Ramos (cell line): ENCODE results near the gene HIRA.
"Not testable (repeated sequence)": the region's sequence is repeated elsewhere in the genome, so short reads cannot be mapped to it uniquely, and the experiment has no call there.

Experiments used
- in situ Hi-C: fragments of 300-500 bp; cut with MboI; formaldehyde crosslinking; loops from one replicate; pipeline ENCODE4 v1.14.3; 2022; ENCODE audit warnings: low sequenced_read_pairs; ENCODE audit not compliant: unreplicated experiment

The HIRA gene

DNA sequence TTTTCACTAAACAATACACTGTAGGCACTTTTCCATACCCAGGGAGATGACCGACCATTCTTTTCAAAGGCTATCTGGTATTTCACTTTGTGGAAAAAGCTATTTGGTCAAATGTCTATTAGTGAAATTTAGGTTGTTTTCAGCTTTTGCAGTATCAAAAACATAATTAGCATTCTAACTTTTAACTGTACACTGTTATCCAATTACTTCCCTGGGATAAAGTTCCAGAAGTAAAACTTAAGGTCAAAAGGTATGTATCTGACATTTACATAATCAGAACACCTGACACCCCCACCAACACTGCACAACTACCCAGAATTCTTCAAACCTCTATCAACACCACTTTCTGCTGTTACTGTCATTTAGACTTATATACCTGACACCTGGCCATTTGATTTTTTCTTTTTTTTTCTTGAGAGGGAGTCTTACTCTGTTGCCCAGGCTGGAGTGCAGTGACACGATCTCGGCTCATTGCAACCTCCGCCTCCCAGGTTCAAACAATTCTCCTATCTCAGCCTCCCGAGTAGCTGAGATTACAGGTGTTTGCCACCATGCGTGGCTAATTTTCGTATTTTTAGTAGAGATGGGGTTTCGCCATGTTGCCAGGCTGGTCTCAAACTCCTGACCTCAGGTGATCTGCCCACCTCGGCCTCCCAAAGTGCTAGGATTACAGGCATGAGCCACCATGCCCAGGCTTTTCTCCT is 13.9 kb upstream of the HIRA start:
- in situ Hi-C loops: not testable (repeated sequence)

GRCh38 chr22:19443544-19444211 is 12.1 kb upstream of the HIRA start:
- in situ Hi-C loops: no loop called here

GRCh38 chr22:19442166-19442565 is 10.6 kb upstream of the HIRA start:
- in situ Hi-C loops: no loop called here

GRCh38 chr22:19440411-19441195 is 9.1 kb upstream of the HIRA start:
- in situ Hi-C loops: no loop called here

DNA sequence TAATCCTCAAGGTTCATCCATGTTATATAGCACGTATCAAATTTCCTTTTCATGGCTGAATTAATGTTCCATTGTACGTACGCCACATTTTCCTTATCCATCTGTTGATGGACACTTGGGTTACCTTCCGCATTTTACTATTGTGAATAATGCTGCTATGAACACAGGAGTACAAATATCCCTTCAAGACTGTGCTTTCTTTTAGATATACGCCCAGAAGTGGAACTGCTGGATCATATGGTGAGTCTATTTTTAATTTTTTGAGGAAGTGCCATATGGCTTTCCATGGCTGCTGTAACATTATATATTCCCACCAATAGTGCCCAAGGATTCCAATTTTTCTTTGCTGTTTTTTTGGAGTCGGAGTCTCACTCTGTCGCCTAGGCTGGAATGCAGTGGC is 6.8 kb upstream of the HIRA start:
- in situ Hi-C loops: no loop called here

- in situ Hi-C loops: not testable (repeated sequence)
Observed at GRCh38 chr22:19436444-19437161, 5.1 kb upstream of the HIRA start.

GRCh38 chr22:19434829-19435580 is 3.5 kb upstream of the HIRA start:
- in situ Hi-C loops: no loop called here

GRCh38 chr22:19434401-19434800 is 2.9 kb upstream of the HIRA start:
- in situ Hi-C loops: no loop called here

DNA sequence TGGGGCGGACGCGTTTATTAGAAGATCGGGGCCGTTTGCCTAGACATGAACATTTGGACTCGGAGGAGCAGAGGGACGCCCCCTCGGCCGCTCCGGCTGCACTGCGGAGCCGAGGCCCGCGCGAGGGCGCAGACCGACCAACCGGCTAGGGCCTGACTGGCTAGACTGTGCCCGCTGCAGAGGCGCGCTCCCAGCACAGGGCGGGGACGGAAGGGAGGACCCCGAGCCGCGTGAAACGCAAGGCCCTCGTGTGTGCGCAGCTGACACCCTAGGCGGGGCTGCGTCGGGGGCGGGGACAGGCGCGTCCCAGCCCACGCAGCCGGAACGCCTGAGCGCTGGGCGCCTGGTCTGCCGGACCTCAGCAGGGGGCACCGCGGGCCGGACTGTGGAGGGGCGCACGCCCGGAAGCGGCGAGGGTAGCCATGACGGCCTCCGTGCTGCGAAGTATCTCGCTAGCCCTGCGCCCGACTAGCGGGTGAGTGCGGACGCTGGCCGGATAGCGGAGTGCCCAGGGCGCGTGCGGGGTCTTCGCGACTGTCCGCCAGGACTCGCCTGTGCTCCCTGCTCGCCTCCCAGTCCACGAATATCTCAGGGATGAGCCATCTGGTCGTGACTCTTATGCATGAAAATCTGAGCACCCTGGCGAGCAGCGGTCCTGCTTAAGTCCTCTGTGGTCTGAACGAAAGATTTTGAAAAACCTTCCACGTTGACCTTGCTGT is 759 bp upstream of the HIRA start, which contains the start of gene MRPL40:
MRPL40 (plus strand) TSS at position 413 of the 719 bp plus-strand sequence; CDS start at position 423, 10 bp downstream.
- in situ Hi-C loops: no loop called here

GRCh38 chr22:19430890-19431541 is 517 bp downstream of the HIRA start:
- in situ Hi-C loops: no loop called here

GRCh38 chr22:19429950-19430889 is 1.3 kb downstream of the HIRA start:
- in situ Hi-C loops: no loop called here

DNA sequence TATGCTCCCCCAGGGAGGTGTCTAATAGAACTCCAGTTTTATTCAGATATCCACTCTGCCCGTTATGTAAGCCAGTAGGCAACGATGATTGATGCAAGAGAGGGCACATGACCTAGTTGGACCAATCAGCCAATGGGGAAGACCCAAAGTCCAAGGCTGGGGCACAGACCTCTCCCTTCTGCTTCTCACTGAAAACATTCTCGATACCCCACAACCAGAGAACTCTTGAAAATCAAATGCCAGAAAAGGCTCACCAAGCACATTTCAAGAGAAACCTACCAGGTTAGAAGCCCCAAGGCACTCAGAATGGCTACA is 7.4 kb downstream of the HIRA start:
- in situ Hi-C loops: no loop called here

DNA sequence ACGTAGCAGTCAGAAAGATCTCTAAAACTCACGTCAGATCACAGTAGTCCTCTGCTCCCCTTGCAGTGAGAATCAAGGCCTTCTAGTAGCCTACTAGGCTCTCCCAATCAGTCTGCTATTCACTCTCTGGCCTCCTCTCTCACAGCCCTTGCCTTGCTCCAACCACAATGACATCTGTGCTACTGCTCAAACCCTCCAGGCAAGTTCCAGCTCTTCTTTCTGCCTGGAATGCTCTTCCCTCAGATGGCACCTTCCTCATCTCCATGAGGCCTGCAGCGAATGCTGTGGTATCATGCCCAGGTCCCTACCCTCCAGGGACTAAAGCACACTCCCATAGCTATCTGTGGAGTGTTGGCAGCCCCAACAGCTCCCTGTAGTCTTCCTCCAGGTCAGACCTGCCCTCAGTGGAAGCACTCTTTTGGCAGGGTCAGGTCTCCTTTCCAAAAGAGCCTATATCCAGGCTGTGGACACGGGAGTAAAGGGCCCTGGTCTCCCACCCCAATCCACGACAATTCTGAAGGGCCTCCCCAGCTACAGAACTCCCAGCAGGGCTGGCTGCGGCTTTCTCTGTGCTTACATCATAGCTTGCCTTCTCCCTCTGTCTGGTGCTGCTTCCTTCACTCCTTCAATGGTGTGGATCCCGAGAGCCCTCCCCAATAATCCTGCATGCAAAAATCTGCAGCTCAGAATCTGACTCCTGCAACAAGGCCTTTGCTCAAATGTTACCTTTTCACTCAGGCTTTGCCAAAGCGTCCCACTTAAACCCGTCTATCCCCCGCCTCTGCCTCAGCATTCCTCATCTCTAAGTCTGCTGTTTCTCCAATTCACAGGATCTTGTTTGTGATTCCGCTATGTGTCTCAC is 8.9 kb downstream of the HIRA start:
- in situ Hi-C loops: no loop called here

- in situ Hi-C loops: no loop called here
Observed at GRCh38 chr22:19420321-19420720, 11.2 kb downstream of the HIRA start.

DNA sequence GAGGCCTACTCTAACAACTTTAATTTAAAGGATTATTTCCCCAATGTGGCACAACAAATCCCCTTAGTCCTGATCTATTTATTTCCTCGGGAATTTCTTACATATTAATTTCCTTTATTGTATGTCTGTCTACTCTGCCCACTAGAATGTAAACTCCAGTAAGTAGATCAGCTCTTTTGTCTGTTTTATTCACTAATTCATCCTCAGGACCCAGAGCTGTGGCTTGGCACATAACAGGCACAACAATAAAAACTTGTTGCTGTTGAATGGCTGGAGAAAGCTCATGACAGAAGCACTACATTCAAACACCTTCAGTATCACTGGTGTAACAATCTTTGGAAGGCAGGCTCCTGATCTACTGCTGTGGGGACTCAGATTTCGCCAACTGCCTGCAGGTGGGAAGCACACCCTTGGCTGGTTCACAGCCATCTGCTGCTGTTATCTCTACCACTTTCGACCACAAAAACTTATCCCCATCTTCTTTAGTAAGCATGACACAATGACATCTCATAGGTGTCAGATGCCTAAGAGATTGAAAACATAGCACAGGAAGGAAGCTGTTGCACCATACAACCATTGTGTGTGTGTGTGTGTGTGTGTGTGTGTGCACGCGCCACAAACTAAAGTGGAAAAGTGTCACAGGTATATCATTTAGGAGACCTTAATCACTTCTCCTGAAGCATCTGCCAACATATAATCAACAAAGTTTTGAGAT is 11.9 kb downstream of the HIRA start:
- in situ Hi-C loops: no loop called here

- in situ Hi-C loops: no loop called here
Observed at GRCh38 chr22:19419086-19419463, 12.5 kb downstream of the HIRA start.
